Heart right ventricle (tissue), 16 donors: Measurements from ENCODE around the gene ACSS2. TPM values are rescaled to one million over a fixed set of nuclear protein-coding genes. Genes with fewer than 3 reads are reported as not detected.
A peak's percentile ranks its signal among the peaks of the same experiment; 100 is the strongest.

Source experiments
- ATAC-seq, 8 donors: fragments of 200-7000 bp; cut with Tn5 transposase; one replicate each; pipeline ENCODE4 v1.9.1; 2020; ENCODE audit warnings: mild to moderate bottlenecking in 8 of 8, moderate library complexity in 8 of 8, moderate number of reproducible peaks in 1 of 8
- DNase-seq, 2 donors: peaks; one replicate each; pipeline ENCODE4 v3.0.0-alpha.2; 2020
- H3K27ac ChIP-seq, 10 donors: fragments of 200-600 bp; sonication (generic) in 2 of 10; one replicate each; pipeline versions ENCODE4 v1.5.0 to v1.8.0; 2020 to 2022; ENCODE audit warnings: mild to moderate bottlenecking in 3 of 10
- H3K27me3 ChIP-seq, 7 donors: fragments of 200-600 bp; one replicate each; pipeline ENCODE4 v1.8.0; 2021 to 2022; ENCODE audit warnings: mild to moderate bottlenecking in 2 of 7
- H3K36me3 ChIP-seq, 9 donors: fragments of 200-600 bp; sonication (generic) in 1 of 9; one replicate each; pipeline versions ENCODE4 v1.5.0 to v1.8.0; 2020 to 2022; ENCODE audit warnings: mild to moderate bottlenecking in 2 of 9
- H3K4me1 ChIP-seq, 9 donors: fragments of 200-600 bp; sonication (generic) in 1 of 9; one replicate each; pipeline versions ENCODE4 v1.5.0 to v1.8.0; 2020 to 2022; ENCODE audit warnings: mild to moderate bottlenecking in 4 of 9
- H3K4me3 ChIP-seq, 10 donors: fragments of 200-600 bp; sonication (generic) in 2 of 10; one replicate each; pipeline versions ENCODE4 v1.5.0 to v1.8.0; 2020 to 2022; ENCODE audit warnings: mild to moderate bottlenecking in 7 of 10, moderate library complexity in 2 of 10
- H3K9me3 ChIP-seq, 11 donors: fragments of 200-600 bp in 10 of 11; sonication (generic) in 2 of 11; one replicate each; pipeline versions ENCODE4 v1.5.0 to v1.8.0; 2013 to 2022; ENCODE audit warnings: mild to moderate bottlenecking in 2 of 11, control low read depth in 1 of 11, moderate library complexity in 1 of 11
- CTCF ChIP-seq, 9 donors: fragments of 200-600 bp; sonication (generic) in 2 of 9; IDR thresholded peaks; one replicate each; pipeline versions ENCODE4 v1.5.0 to v1.8.0; 2021 to 2022; ENCODE audit warnings: antibody characterized with exemption in 9 of 9, mild to moderate bottlenecking in 5 of 9, moderate library complexity in 1 of 9
- WGBS, 2 donors: extraction: QIAGEN DNeasy Blood & Tissue Kit; methylation state at CpG; one replicate each; pipeline ENCODE4 v1.1.7; 2013; ENCODE audit warnings: inconsistent platforms in 1 of 2; 5-methylcytosine and 5-hydroxymethylcytosine counted together
- intact Hi-C, 10 donors: fragments of 100-400 bp; cut with DNase I; formaldehyde crosslinking; loops; one replicate each; pipeline versions ENCODE4 v1.11.1 to v1.14.2; 2022
- polyA plus RNA-seq, 2 donors: library from polyadenylated mRNA; stranded (reverse); fragments of 200-250 nt; gene quantifications; one replicate each; pipeline ENCODE4 v1.2.3, GENCODE V29; 2013
- total RNA-seq, 10 donors: library from RNA; stranded (reverse); fragmentation: NEBNext Ultra II Directional in 3 of 10; extraction: Animal tissue kit (Norgen Biotek cat#: 25700) in 3 of 10; gene quantifications; one replicate each; pipeline versions ENCODE4 v1.2.1 to v1.2.4, GENCODE V29; 2021 to 2023
- donor health status: Arrhythmogenic right ventricular cardiomyopathy.
- donor health status: ischemic (EF 13 %, LVEDD 7.1; RV severe dilation, severe dysfunction).
- donor health status: healthy with polysubstance abuse.
- donor health status: DM: no; HTN: yes; CAD: no.
- donor health status: DM: no; HTN: no; CAD: no.
- donor health status: ischemic (EF 25% LVEDD 6.9; RV normal size, moderate dysfunction).
- donor health status: ischemic (EF 25% LVEDD 5.7; RV mildly dilated, moderate dysfunction).
- donor health status: healthy.
- donor health status: DM: yes; HTN: yes; CAD: no.
- donor health status: Ischemic cardiomyopathy.
- donor health status: ischemic (EF 35%, LVEDD 5.7; RV mildly dilated, moderate dysfunction).
- donor health status: nonischemic (EF 11% LVEDD 7.7; RV severe dilation, severe dysfunction).
- donor health status: DM: yes; HTN: yes; CAD: no.
- donor health status: PGD.
- donor health status: ischemic (EF 29% LVEDD 5.4; RV normal size, mild dysfunction).
- donor health status: nonischemic (EF 23%, LVEDD 6.1; RV moderate dilation, normal function).

Gene ACSS2
- total and polyA plus RNA-seq, 12 donors, result 65.4 to 213 (median 104) TPM

GRCh38 chr20:34859826-34860545, 16.4 kb upstream of the ACSS2 start:
- H3K4me3 ChIP-seq, result no peak overlapping the region
- intact Hi-C loops, result loop anchor here in 1 of 10 donors (10.0 kb wide), 1 partner anchor 415 kb away; the partner anchor contains the start of gene MMP24OS
- H3K27me3 ChIP-seq, result no peaks in the 10 kb centered on the region
- TF ChIP-seq CTCF (IDR thresholded peaks at IDR 0.05), result no peak
- ATAC-seq, result no peak
- no peak for DNase-seq
- peaks cover 0 to 10% (median 0%) of the 10 kb centered on the region in 9 donors for H3K4me1 ChIP-seq
- no peaks in the 10 kb centered on the region for H3K9me3 ChIP-seq
- WGBS, 2 donors, result 88% methylated on average over 9 of the region's 9 CpGs
- no peak overlapping the region for H3K27ac ChIP-seq
- H3K36me3 ChIP-seq, result peaks cover 0 to 68% (median 7%) of the 10 kb centered on the region in 9 donors

GRCh38 chr20:34861386-34862084, 14.9 kb upstream of the ACSS2 start:
- intact Hi-C loops, result loop anchor here in 1 of 10 donors (10.0 kb wide), 1 partner anchor 413 kb away; the partner anchor contains the start of gene MMP24OS
- 84 to 87% methylated on average over 7 of the region's 7 CpGs for WGBS, 2 donors
- no peak overlapping the region for H3K27ac ChIP-seq
- TF ChIP-seq CTCF (IDR thresholded peaks at IDR 0.05), result no peak
- no peaks in the 10 kb centered on the region for H3K27me3 ChIP-seq
- H3K36me3 ChIP-seq, result peaks cover 0 to 55% (median 0%) of the 10 kb centered on the region in 9 donors
- no peak for DNase-seq
- no peaks in the 10 kb centered on the region for H3K9me3 ChIP-seq
- no peak for ATAC-seq
- peaks cover 0 to 10% (median 0%) of the 10 kb centered on the region in 9 donors for H3K4me1 ChIP-seq
- no peak overlapping the region for H3K4me3 ChIP-seq

GRCh38 chr20:34862724-34863123, 13.7 kb upstream of the ACSS2 start:
- Histone ChIP-seq H3K36me3 (peaks cover 0 to 43% (median 0%) of the 10 kb centered on the region in 9 donors), H3K4me3 (no peak overlapping the region), H3K4me1 (peaks cover 0 to 10% (median 0%) of the 10 kb centered on the region in 9 donors), H3K9me3 (no peaks in the 10 kb centered on the region), H3K27ac (no peak overlapping the region), H3K27me3 (no peaks in the 10 kb centered on the region)
- no peak for DNase-seq
- intact Hi-C loops, result loop anchor here in 1 of 10 donors (10.0 kb wide), 1 partner anchor 412 kb away; the partner anchor contains the start of gene MMP24OS
- 92 to 95% methylated on average over 12 of the region's 12 CpGs for WGBS, 2 donors
- TF ChIP-seq CTCF (IDR thresholded peaks at IDR 0.05), result no peak
- ATAC-seq, result peak in 1 of 8 donors; percentile 19

- H3K36me3 ChIP-seq, result peaks cover 0 to 36% (median 0%) of the 10 kb centered on the region in 9 donors
- ATAC-seq (peak in 2 of 8 donors; percentile 30 to 33), DNase-seq (no peak)
- H3K9me3 ChIP-seq, result no peaks in the 10 kb centered on the region
- H3K4me3 ChIP-seq, result no peak overlapping the region
- peaks cover 0 to 10% (median 0%) of the 10 kb centered on the region in 9 donors for H3K4me1 ChIP-seq
- no peak for TF ChIP-seq CTCF (IDR thresholded peaks at IDR 0.05)
- intact Hi-C loops, result loop anchor here in 1 of 10 donors (10.0 kb wide), 1 partner anchor 411 kb away; the partner anchor contains the start of gene MMP24OS
- no peak overlapping the region for H3K27ac ChIP-seq
- WGBS, 2 donors, result 69 to 76% methylated on average over 32 of the region's 32 CpGs
- no peaks in the 10 kb centered on the region for H3K27me3 ChIP-seq
Measured at GRCh38 chr20:34863421-34863965, 12.9 kb upstream of the ACSS2 start.
